ENCODE results near the gene GPN3.
A peak's percentile ranks its signal among the peaks of the same experiment; 100 is the strongest.
"Not testable (repeated sequence)": the region's sequence is repeated elsewhere in the genome, so short reads cannot be mapped to it uniquely, and the experiment has no call there.

GPN3 gene

DNA sequence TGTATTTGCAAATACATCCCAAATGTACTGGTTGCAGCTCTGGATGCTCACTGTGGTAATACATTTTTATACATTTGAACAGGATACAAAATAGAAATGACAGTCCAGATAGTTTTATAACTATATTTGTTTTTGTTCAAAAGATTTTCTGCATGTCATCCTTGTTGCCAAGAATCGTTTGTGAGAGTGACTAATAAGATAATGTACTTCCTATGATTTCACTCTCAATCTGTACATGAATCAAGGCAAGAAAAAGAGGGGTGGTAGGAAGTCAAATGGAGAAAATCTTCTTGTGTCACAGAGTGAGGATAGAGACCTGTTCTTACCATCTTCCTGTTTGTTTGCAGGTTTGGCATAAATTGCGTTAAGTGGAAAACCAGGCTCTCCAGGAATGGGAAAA, 31.8 kb downstream of the GPN3 start:
- no peak for DNase-seq

GRCh38 chr12:110431957-110432587, 36.0 kb downstream of the GPN3 start:
- DNase-seq, result no peak

GRCh38 chr12:110429676-110430075, 38.4 kb downstream of the GPN3 start:
- DNase-seq, result not testable (repeated sequence)

- DNase-seq, result no peak
These were observed 41.7 kb downstream of the GPN3 start for GRCh38 chr12:110426406-110426805.

- DNase-seq, result no peak
These were observed 43.8 kb downstream of the GPN3 start for GRCh38 chr12:110424237-110424636.

DNA sequence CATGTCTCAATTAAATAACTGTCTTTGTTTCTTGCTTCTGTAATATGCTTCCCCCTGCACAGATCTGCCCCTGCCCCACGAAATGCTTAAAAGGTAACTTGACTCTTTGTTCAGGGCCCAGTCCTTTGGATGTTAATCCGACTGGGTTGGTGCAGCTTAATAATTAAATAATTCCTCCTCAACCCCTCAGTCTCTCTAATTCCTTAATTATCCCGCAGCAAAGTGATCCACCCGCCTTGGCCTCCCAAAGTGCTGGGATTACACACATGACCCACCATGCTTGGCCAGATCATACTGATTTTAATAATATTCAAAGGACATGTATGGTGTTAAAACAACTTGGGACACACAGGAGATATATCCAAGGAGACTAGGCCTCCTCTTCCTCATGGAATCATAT, 46.4 kb downstream of the GPN3 start:
- no peak for DNase-seq

DNA sequence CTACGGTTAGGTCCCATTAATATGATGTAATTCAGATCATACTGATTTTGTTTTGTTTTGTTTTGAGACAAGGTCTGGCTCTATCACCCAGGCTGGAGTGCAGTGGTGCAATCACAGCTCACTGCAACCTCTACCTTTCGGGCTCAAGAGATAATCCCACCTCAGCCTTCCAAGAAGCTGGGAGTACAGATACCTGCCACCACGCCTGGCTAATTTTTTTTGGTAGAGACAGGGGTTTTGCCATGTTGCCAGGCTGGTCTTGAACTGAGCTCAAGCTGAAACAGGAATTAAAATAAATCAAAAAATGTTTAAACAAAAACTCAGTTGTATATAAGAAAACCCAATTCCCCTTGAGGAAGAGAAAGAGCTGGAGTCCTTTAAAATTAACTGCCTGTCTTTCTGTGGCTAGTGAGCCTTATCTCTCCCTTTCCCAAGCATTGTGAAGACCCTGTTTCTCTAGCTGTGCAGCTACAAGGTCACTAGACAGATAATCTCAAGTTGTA, 46.8 kb downstream of the GPN3 start:
- DNase-seq, result no peak

- DNase-seq, result not testable (repeated sequence)
These were observed 47.4 kb downstream of the GPN3 start for GRCh38 chr12:110420644-110421043.

DNA sequence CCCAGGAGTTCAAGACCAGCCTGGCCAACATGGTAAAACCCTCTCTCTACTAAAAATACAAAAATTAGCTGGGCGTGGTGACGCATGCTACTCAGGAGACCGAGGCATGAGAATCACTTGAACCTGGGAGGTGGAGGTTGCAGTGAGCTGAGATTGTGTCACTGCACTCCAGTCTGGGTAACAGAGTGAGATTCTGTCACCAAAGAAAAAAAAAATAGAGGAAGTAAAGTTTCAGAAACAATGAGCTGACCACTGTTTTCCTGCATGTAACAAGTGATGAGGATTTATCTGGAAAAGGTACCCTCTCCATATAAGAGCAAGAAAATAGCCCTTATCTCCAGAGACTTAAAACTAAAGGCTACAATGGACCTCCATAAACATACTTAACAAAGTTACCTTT, 50.9 kb downstream of the GPN3 start:
- not testable (repeated sequence) for DNase-seq

GRCh38 chr12:110410086-110410485, 58.0 kb downstream of the GPN3 start:
- DNase-seq, result not testable (repeated sequence)

DNA sequence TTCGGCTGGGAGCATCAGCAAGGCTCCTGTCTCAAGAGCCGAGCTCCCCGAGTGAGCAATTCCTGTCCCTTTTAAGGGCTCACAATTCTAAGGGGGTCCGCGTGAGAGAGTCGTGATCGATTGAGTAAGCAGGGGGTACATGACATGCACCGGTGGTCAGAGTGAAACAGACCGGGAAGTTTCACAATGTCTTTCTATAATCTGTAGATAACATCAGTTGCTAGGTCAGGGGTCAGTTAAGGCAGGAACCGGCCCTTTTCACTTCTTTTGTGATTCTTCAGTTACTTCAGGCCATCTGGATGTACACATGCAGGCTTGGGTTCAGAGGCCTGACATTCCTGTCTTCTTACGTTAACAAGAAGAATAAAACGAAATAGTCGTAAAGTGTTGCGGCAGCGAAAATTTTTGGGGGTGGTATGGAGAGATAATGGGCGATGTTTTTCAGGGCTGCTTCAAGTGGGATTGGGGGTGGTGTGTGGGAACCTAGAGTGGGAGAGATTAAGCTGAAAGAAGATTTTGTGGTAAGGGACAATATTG, 62.9 kb downstream of the GPN3 start:
- DNase-seq, result not testable (repeated sequence)

DNA sequence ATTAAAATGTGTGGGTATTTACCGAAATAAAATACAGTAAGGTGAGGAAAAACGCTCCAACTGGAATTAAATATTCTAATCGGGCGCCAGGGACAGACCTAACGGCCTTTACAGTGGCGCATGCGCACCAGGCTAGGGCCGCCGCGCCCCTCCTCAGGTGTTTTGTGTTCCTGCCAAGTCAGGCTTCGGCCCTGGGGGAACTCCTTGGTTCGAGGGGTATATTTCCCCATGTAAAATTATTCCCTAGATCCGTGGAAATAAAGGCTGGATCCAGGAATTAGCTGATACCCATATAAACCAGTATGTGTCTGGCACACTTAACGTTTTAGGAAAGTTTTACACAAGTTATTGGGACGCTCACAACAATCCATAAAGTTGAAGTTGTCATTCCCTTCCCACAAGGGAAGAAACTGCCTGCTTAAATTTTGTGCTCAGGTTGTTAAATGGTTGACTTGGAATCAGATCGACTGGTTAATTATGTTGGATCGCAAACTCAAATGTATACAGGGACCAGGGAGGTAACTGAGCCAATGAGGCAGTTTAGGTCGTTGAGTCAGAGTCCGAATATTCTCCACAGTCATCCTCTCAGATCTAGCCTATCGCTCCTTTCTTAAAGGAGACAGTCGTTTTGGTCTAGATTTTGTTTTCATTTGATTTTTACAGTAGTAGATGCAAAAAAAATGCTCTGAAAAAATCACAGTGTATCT, 63.9 kb downstream of the GPN3 start:
- peak; percentile 91 for DNase-seq

GRCh38 chr12:110403146-110403975, 64.7 kb downstream of the GPN3 start, which contains the start of gene ANAPC7:
ANAPC7 (minus strand) TSS chr12:110403708; CDS start chr12:110403627, 81 bp downstream.
- DNase-seq, result peak; percentile 91
